Duodenal mucosa (tissue), 2 donors: Measurements from ENCODE around the gene VPS41.

ENCODE experiments used
- H3K27ac ChIP-seq: one replicate; pipeline ENCODE4 v1.7.0; 2013; ENCODE audit warnings: low read depth, low read length
- H3K27me3 ChIP-seq, 2 donors: one replicate each; pipeline ENCODE4 v1.7.0; 2013; ENCODE audit warnings: low read length in 2 of 2, control low read depth in 1 of 2; ENCODE audit not compliant: insufficient read depth in 2 of 2, control insufficient read depth in 1 of 2
- H3K36me3 ChIP-seq, 2 donors: one replicate each; pipeline ENCODE4 v1.7.0; 2013; ENCODE audit warnings: low read length in 2 of 2, control low read depth in 1 of 2; ENCODE audit not compliant: insufficient read depth in 2 of 2, control insufficient read depth in 1 of 2
- H3K4me1 ChIP-seq, 2 donors: one replicate each; pipeline ENCODE4 v1.7.0; 2013; ENCODE audit warnings: low read length in 2 of 2, control low read depth in 1 of 2; ENCODE audit not compliant: insufficient read depth in 2 of 2, control insufficient read depth in 1 of 2
- H3K4me3 ChIP-seq, 2 donors: one replicate each; pipeline ENCODE4 v1.7.0; 2013; ENCODE audit warnings: low read length in 2 of 2, low read depth in 1 of 2
- H3K9ac ChIP-seq, 2 donors: one replicate each; pipeline ENCODE4 v1.7.0; 2013; ENCODE audit warnings: low read length in 2 of 2, low read depth in 1 of 2
- H3K9me3 ChIP-seq, 2 donors: one replicate each; pipeline ENCODE4 v1.7.0; 2013; ENCODE audit warnings: low read length in 2 of 2, control low read depth in 1 of 2; ENCODE audit not compliant: control insufficient read depth in 1 of 2

VPS41 gene

DNA sequence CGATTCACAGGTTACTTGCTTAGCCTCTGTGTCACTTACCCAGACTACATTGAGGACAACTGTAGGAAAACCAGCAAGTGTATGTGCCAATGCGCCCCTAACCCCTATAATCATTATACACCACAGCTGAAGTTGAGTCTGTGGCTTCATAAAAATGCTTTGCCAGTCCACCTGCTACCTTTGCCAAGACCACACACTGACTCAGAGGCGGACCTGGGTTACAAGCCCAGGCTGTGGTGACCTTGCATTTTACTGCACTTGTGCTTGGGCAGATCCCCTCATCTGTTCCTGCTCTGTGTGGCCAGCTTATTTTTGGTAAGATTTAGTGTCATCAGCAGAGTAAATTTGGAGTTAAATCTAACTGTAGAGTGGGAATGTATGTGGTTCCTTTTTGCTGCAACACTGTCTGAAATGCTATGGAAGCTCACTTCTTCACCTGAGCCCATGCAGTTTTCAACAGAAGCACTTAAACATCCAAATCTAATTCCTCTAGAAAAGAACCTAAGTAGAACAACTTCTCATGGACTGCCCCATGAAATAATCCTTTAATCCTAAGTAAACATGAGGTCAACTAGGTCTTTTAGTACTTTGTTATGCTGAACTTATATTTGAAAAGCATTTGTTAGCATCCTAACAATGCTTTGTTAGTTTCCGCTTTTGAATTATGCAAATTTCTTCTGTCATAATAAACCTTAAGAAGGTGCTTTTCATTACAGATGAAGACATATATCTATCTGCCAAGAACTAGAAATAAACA, 181.6 kb downstream of the VPS41 start:
- H3K36me3 ChIP-seq, result peaks cover 12 to 28% of the 10 kb centered on the region in 2 donors
- no peaks in the 10 kb centered on the region for H3K9me3 ChIP-seq
- no peak overlapping the region for H3K4me3 ChIP-seq

DNA sequence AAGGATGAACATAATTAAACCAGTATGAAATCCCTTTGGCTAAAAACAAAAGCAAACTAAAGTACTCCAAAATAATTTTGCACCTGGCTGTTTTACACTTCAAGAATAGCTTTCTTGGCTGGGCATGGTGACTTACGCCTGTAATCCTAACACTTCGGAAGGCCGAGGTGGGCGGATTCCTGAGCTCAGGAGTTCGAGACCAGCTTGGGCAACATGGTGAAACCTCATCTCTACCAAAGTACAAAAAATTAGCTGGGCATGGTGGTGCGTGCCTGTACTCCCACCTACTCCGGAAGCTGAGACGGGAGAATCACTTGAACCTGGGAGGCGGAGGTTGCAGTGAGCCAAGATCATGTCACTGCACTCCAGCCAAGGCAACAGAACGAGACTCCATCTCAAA, 185.7 kb downstream of the VPS41 start:
- Histone ChIP-seq H3K4me1 (no peaks in the 10 kb centered on the region), H3K36me3 (peaks cover 7 to 33% of the 10 kb centered on the region in 2 donors), H3K9me3 (no peaks in the 10 kb centered on the region), H3K27me3 (no peaks in the 10 kb centered on the region), H3K9ac (no peak overlapping the region), H3K4me3 (no peak overlapping the region), H3K27ac (no peak overlapping the region)

More for the DNA sequence above, 181.6 kb downstream of the VPS41 start:
- H3K4me1 ChIP-seq, result no peaks in the 10 kb centered on the region
- H3K27me3 ChIP-seq, result no peaks in the 10 kb centered on the region
- H3K9ac ChIP-seq, result no peak overlapping the region
- no peak overlapping the region for H3K27ac ChIP-seq

DNA sequence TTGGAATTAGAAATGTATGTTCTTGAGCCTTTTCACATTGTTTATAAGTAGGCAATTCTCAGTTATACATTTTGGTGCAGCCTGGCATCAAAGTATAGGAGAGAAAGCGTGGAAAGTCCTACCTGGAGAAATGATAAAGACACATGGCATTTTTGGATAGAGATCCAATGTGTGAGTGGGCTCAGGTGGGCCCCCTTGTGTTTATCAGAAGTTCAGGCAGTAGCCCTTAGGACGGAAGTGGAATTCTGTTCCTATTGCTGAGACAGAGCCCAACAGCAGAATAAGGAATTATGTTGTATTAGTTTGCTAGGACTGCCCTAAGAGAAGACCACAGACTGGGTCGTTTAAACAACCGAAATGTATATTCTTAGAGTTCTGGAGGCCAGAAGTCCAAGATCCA, 192.6 kb downstream of the VPS41 start:
- Histone ChIP-seq H3K4me3 (no peak overlapping the region), H3K4me1 (no peaks in the 10 kb centered on the region), H3K9ac (no peak overlapping the region), H3K27me3 (no peaks in the 10 kb centered on the region), H3K27ac (no peak overlapping the region), H3K36me3 (peaks cover 0 to 2% of the 10 kb centered on the region in 2 donors), H3K9me3 (peaks cover 0 to 1% of the 10 kb centered on the region in 2 donors)

GRCh38 chr7:38709123-38709522, 199.9 kb downstream of the VPS41 start:
- H3K4me1 ChIP-seq, result no peaks in the 10 kb centered on the region
- no peak overlapping the region for H3K9ac ChIP-seq
- no peaks in the 10 kb centered on the region for H3K27me3 ChIP-seq
- no peaks in the 10 kb centered on the region for H3K9me3 ChIP-seq
- H3K4me3 ChIP-seq, result no peak overlapping the region
- H3K27ac ChIP-seq, result no peak overlapping the region
- no peaks in the 10 kb centered on the region for H3K36me3 ChIP-seq

GRCh38 chr7:38704751-38705150, 204.2 kb downstream of the VPS41 start:
- Histone ChIP-seq H3K27me3 (no peaks in the 10 kb centered on the region), H3K4me3 (no peak overlapping the region), H3K36me3 (no peaks in the 10 kb centered on the region), H3K9ac (no peak overlapping the region), H3K4me1 (no peaks in the 10 kb centered on the region), H3K27ac (no peak overlapping the region), H3K9me3 (no peaks in the 10 kb centered on the region)

DNA sequence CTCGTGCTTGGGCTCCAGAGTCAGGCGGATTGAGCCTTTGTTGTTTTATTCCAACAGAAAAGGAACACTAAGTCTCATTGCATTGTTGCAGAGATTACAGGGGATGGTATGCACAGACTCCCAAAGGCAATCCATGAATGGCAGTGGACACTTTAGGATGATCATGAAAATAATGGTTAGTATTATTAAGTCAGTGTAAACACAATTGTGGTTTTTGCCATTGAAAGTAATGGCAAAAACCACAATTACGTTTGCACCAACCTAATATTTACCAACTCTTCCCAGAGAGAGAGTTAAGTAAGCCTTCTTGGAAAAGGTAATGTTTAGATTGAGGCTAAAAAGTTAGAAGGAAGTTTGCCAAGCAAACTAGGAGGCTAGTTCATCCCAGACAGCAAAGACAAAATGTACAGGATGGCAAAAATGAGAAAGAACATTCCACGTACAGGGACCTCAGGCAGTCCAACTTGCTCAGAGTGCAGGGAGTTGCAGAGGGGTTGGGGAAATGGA, 204.9 kb downstream of the VPS41 start:
- Histone ChIP-seq H3K9me3 (no peaks in the 10 kb centered on the region), H3K4me1 (no peaks in the 10 kb centered on the region), H3K4me3 (no peak overlapping the region), H3K36me3 (no peaks in the 10 kb centered on the region), H3K9ac (no peak overlapping the region), H3K27me3 (no peaks in the 10 kb centered on the region), H3K27ac (no peak overlapping the region)

GRCh38 chr7:38703093-38703492, 205.9 kb downstream of the VPS41 start:
- H3K36me3 ChIP-seq, result no peaks in the 10 kb centered on the region

DNA sequence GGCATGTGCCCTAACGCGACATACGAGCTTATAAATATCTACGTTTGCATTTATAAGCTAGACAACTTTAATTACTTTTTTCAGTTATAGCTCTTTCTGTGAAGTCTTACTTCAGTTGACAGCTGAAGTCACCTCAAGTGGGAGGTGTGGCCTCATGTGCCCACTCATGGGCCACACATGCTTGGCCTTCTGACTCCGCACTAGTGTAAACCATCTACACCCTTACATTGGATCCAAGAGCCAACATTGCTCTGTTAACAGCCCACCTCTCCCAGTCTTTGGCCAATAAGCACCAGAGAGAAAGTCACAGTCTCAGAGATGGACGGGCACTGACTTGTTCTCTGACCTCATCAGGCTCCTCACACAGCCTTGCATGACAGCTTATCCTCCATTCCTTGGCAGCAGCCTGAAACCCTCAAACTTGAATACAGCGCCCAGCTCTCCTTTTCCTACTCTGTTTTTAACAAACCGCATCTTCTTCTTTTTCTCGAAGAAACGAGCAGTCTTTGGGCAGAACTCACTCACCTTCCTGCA, 206.9 kb downstream of the VPS41 start:
- Histone ChIP-seq H3K36me3 (no peaks in the 10 kb centered on the region), H3K4me3 (no peak overlapping the region), H3K27me3 (no peaks in the 10 kb centered on the region), H3K4me1 (no peaks in the 10 kb centered on the region), H3K27ac (no peak overlapping the region), H3K9me3 (no peaks in the 10 kb centered on the region), H3K9ac (no peak overlapping the region)

More at GRCh38 chr7:38703093-38703492, 205.9 kb downstream of the VPS41 start:
- Histone ChIP-seq H3K4me1 (no peaks in the 10 kb centered on the region), H3K9ac (no peak overlapping the region), H3K27ac (no peak overlapping the region), H3K9me3 (no peaks in the 10 kb centered on the region), H3K4me3 (no peak overlapping the region), H3K27me3 (no peaks in the 10 kb centered on the region)

- H3K4me1 ChIP-seq, result no peaks in the 10 kb centered on the region
- no peaks in the 10 kb centered on the region for H3K36me3 ChIP-seq
- no peak overlapping the region for H3K27ac ChIP-seq
- H3K27me3 ChIP-seq, result no peaks in the 10 kb centered on the region
- no peak overlapping the region for H3K4me3 ChIP-seq
- H3K9me3 ChIP-seq, result no peaks in the 10 kb centered on the region
- H3K9ac ChIP-seq, result no peak overlapping the region
Observed at GRCh38 chr7:38700116-38700515, 208.9 kb downstream of the VPS41 start.

- Histone ChIP-seq H3K9me3 (no peaks in the 10 kb centered on the region), H3K36me3 (no peaks in the 10 kb centered on the region), H3K4me1 (no peaks in the 10 kb centered on the region), H3K27ac (no peak overlapping the region), H3K27me3 (no peaks in the 10 kb centered on the region), H3K4me3 (no peak overlapping the region), H3K9ac (no peak overlapping the region)
Observed at GRCh38 chr7:38699471-38699870, 209.5 kb downstream of the VPS41 start.
